Chondrocyte (in vitro differentiated cells): ENCODE results near the gene LRRC8D. TPM values are rescaled to one million over a fixed set of nuclear protein-coding genes. Genes with fewer than 3 reads are reported as not detected.
"Not testable (repeated sequence)": the region's sequence is repeated elsewhere in the genome, so short reads cannot be mapped to it uniquely, and the experiment has no call there.

Source experiments
- DNase-seq: peaks from one replicate; pipeline ENCODE4 v3.0.0; 2021; ENCODE audit warnings: mixed read lengths, low spot score
- H3K27ac Mint-ChIP-seq: one replicate; pipeline ENCODE4 v1.8.0; 2021; ENCODE audit warnings: mild to moderate bottlenecking, moderate library complexity, mixed read lengths; ENCODE audit not compliant: unreplicated experiment
- H3K27me3 Mint-ChIP-seq: 2 replicates; pipeline ENCODE4 v1.8.0; 2021; ENCODE audit warnings: low read depth, mixed read lengths
- H3K36me3 Mint-ChIP-seq: 2 replicates; pipeline ENCODE4 v1.8.0; 2021; ENCODE audit warnings: low read depth, mixed read lengths
- H3K4me1 Mint-ChIP-seq: 2 replicates; pipeline ENCODE4 v1.8.0; 2021; ENCODE audit warnings: low read depth, mild to moderate bottlenecking, mixed read lengths
- H3K4me3 Mint-ChIP-seq: one replicate; pipeline ENCODE4 v1.8.0; 2021; ENCODE audit warnings: mild to moderate bottlenecking, moderate library complexity, mixed read lengths; ENCODE audit not compliant: unreplicated experiment
- H3K9me3 Mint-ChIP-seq: 2 replicates; pipeline ENCODE4 v1.8.0; 2021; ENCODE audit warnings: low read depth, mixed read lengths
- CTCF ChIP-seq: fragments of 200-600 bp; sonication (generic); IDR thresholded peaks from 2 replicates; pipeline ENCODE4 v1.5.0; 2021; ENCODE audit warnings: antibody characterized with exemption, mild to moderate bottlenecking, moderate library complexity
- total RNA-seq: library from RNA; stranded (reverse); gene quantifications from 3 replicates; pipeline ENCODE4 v1.2.1, GENCODE V29; 2021

The LRRC8D gene
- total RNA-seq, 1 donor from 2014 or later, result 14.9 TPM

GRCh38 chr1:89781494-89782126, 39.2 kb upstream of the LRRC8D start:
- Mint-ChIP-seq H3K4me3 (no peak overlapping the region), H3K4me1 (no peaks in the 10 kb centered on the region), H3K36me3 (peaks cover 1% of the 10 kb centered on the region), H3K27me3 (peaks cover 3% of the 10 kb centered on the region), H3K9me3 (no peaks in the 10 kb centered on the region), H3K27ac (peak overlapping the region; percentile 49)
- TF ChIP-seq CTCF, result no peak
- no peak for DNase-seq

GRCh38 chr1:89786628-89787214, 34.1 kb upstream of the LRRC8D start:
- Mint-ChIP-seq H3K27ac (no peak overlapping the region), H3K36me3 (peaks cover 1% of the 10 kb centered on the region), H3K9me3 (no peaks in the 10 kb centered on the region), H3K4me1 (no peaks in the 10 kb centered on the region), H3K4me3 (no peak overlapping the region), H3K27me3 (peaks cover 3% of the 10 kb centered on the region)
- no peak for DNase-seq
- no peak for TF ChIP-seq CTCF

GRCh38 chr1:89790592-89790991, 30.2 kb upstream of the LRRC8D start:
- DNase-seq, result no peak
- no peaks in the 10 kb centered on the region for H3K9me3 Mint-ChIP-seq
- TF ChIP-seq CTCF, result no peak
- H3K36me3 Mint-ChIP-seq, result no peaks in the 10 kb centered on the region
- peaks cover 3% of the 10 kb centered on the region for H3K4me1 Mint-ChIP-seq
- H3K27ac Mint-ChIP-seq, result no peak overlapping the region
- H3K27me3 Mint-ChIP-seq, result no peaks in the 10 kb centered on the region
- no peak overlapping the region for H3K4me3 Mint-ChIP-seq

GRCh38 chr1:89791064-89791726, 29.6 kb upstream of the LRRC8D start:
- H3K4me3 Mint-ChIP-seq, result no peak overlapping the region
- no peaks in the 10 kb centered on the region for H3K9me3 Mint-ChIP-seq
- no peaks in the 10 kb centered on the region for H3K27me3 Mint-ChIP-seq
- H3K27ac Mint-ChIP-seq, result no peak overlapping the region
- no peak for TF ChIP-seq CTCF
- no peak for DNase-seq
- peaks cover 3% of the 10 kb centered on the region for H3K4me1 Mint-ChIP-seq
- H3K36me3 Mint-ChIP-seq, result no peaks in the 10 kb centered on the region

GRCh38 chr1:89794406-89794805, 26.4 kb upstream of the LRRC8D start:
- Mint-ChIP-seq H3K4me1 (peaks cover 3% of the 10 kb centered on the region), H3K36me3 (no peaks in the 10 kb centered on the region), H3K27me3 (no peaks in the 10 kb centered on the region), H3K4me3 (no peak overlapping the region), H3K27ac (no peak overlapping the region), H3K9me3 (no peaks in the 10 kb centered on the region)
- no peak for DNase-seq
- TF ChIP-seq CTCF, result no peak

GRCh38 chr1:89795571-89795970, 25.3 kb upstream of the LRRC8D start:
- not testable (repeated sequence) for H3K9me3 Mint-ChIP-seq, H3K4me3 Mint-ChIP-seq, H3K27ac Mint-ChIP-seq, H3K36me3 Mint-ChIP-seq, H3K27me3 Mint-ChIP-seq, DNase-seq, H3K4me1 Mint-ChIP-seq

GRCh38 chr1:89797876-89798275, 23.0 kb upstream of the LRRC8D start:
- not testable (repeated sequence) for H3K36me3 Mint-ChIP-seq, H3K27ac Mint-ChIP-seq, H3K9me3 Mint-ChIP-seq, H3K4me3 Mint-ChIP-seq, H3K4me1 Mint-ChIP-seq, H3K27me3 Mint-ChIP-seq, DNase-seq
